Endothelial cell of umbilical vein (primary cell): ENCODE measurements around the gene CUX1. TPM values are rescaled to one million over a fixed set of nuclear protein-coding genes. Genes with fewer than 3 reads are reported as not detected.

Experiments used
- BruUV-seq: library from RNA; stranded (reverse); fragments of 400-500 nt; replicated peaks from 2 replicates; lab custom pipeline; 2021; lab: Mats Ljungman, UMichigan
- CTCF ChIA-PET: fragments of 300-600, 350-600 bp; sonication (Branson Sonifier 250); formaldehyde crosslinking; loops from one replicate; lab custom pipeline; 2021; ENCODE audit warnings: antibody characterized with exemption, inconsistent platforms; lab: Charles Lee
- POLR2A ChIA-PET: fragments of 300-600, 350-600 bp; sonication (Branson Sonifier 250); formaldehyde crosslinking; loops from one replicate; lab custom pipeline; 2021; ENCODE audit warnings: antibody characterized with exemption, inconsistent platforms; lab: Charles Lee
- DNase-seq: peaks from one replicate; pipeline ENCODE4 v3.0.0-alpha.2; 2011; ENCODE audit warnings: low read depth, low spot score
- FAIRE-seq: peaks from 2 replicates; lab custom pipeline; 2011; peaks lifted over from hg19 to GRCh38; lab: Jason Lieb, UNC
- H2AFZ ChIP-seq: 2 replicates; pipeline ENCODE4 v1.6.0; 2012; ENCODE audit warnings: low read depth, low read length, control low read depth, inconsistent platforms
- H3K27ac ChIP-seq: 2 replicates; pipeline ENCODE4 v1.5.1; 2011; ENCODE audit warnings: low read depth, mild to moderate bottlenecking, control low read depth, low read length, moderate library complexity; ENCODE audit not compliant: insufficient read depth
- H3K27me3 ChIP-seq, 2 experiments: 2 replicates each; pipeline versions ENCODE4 v1.6.0 to v1.6.1; 2011; ENCODE audit warnings: low read length in 2 of 2, mixed read lengths in 1 of 2; ENCODE audit not compliant: control insufficient read depth in 2 of 2, insufficient read depth in 2 of 2
- H3K36me3 ChIP-seq, 2 experiments: 2 replicates in 1 of 2; 3 replicates in 1 of 2; pipeline ENCODE4 v1.5.1; 2011; ENCODE audit warnings: low read length in 2 of 2, mild to moderate bottlenecking in 1 of 2, moderate library complexity in 1 of 2; ENCODE audit not compliant: control insufficient read depth in 2 of 2, insufficient read depth in 2 of 2; ENCODE audit errors: extremely low read depth in 1 of 2
- H3K4me1 ChIP-seq: 3 replicates; pipeline ENCODE4 v1.5.1; 2011; ENCODE audit warnings: mild to moderate bottlenecking, low read length; ENCODE audit not compliant: control insufficient read depth, insufficient read depth; ENCODE audit errors: extremely low read depth
- H3K4me2 ChIP-seq: 2 replicates; pipeline ENCODE4 v1.6.1; 2011; ENCODE audit warnings: low read length, control low read depth, mixed read lengths; ENCODE audit not compliant: insufficient read depth
- H3K4me3 ChIP-seq, 3 experiments: fragments of 200-600 bp in 1 of 3; sonication (generic), shearing (Covaris generic) in 1 of 3; replicated peaks in 1 of 3; 2 replicates each; pipeline ENCODE4 v1.5.1; 2011 to 2016; ENCODE audit warnings: control low read depth in 3 of 3, low read length in 3 of 3, mild to moderate bottlenecking in 2 of 3, inconsistent platforms in 1 of 3, low read depth in 1 of 3, moderate library complexity in 1 of 3; ENCODE audit not compliant: insufficient read depth in 1 of 3
- H3K79me2 ChIP-seq: 2 replicates; pipeline ENCODE4 v1.6.0; 2012; ENCODE audit warnings: low read length, inconsistent platforms; ENCODE audit not compliant: control insufficient read depth, insufficient read depth
- H3K9ac ChIP-seq: replicated peaks from 2 replicates; pipeline ENCODE3; 2011; ENCODE audit warnings: low read length, control low read depth; ENCODE audit not compliant: insufficient read depth; ENCODE audit errors: extremely low read depth
- H3K9me1 ChIP-seq: replicated peaks from 3 replicates; pipeline ENCODE4 v1.6.0; 2011; ENCODE audit warnings: mild to moderate bottlenecking, low read length; ENCODE audit not compliant: control insufficient read depth, insufficient read depth; ENCODE audit errors: extremely low read depth
- H3K9me3 ChIP-seq: replicated peaks from 2 replicates; pipeline ENCODE4 v1.5.1; 2012; ENCODE audit warnings: low read length, inconsistent platforms; ENCODE audit not compliant: control insufficient read depth, insufficient read depth
- H4K20me1 ChIP-seq: replicated peaks from 2 replicates; pipeline ENCODE3; 2011; ENCODE audit warnings: mild to moderate bottlenecking, low read length; ENCODE audit not compliant: control insufficient read depth, insufficient read depth; ENCODE audit errors: extremely low read depth
- CTCF ChIP-seq, 2 donors: IDR thresholded peaks; 1 replicate in 1 of 2; 2 replicates in 1 of 2; pipeline ENCODE4 v1.5.1; 2011; ENCODE audit warnings: low read length in 2 of 2, mild to moderate bottlenecking in 2 of 2, moderate library complexity in 2 of 2, control low read depth in 1 of 2, inconsistent platforms in 1 of 2, low read depth in 1 of 2; ENCODE audit not compliant: insufficient read depth in 1 of 2; ENCODE audit errors: extremely low read depth in 1 of 2
- EZH2 ChIP-seq: IDR thresholded peaks from 2 replicates; pipeline ENCODE4 v1.6.1; 2012; ENCODE audit warnings: borderline replicate concordance, low read depth, mild to moderate bottlenecking, moderate library complexity, low read length, inconsistent platforms; ENCODE audit not compliant: severe bottlenecking
- FOS ChIP-seq: IDR thresholded peaks from 2 replicates; pipeline ENCODE4 v1.6.1; 2011; ENCODE audit warnings: mild to moderate bottlenecking, low read length, moderate library complexity, borderline replicate concordance; ENCODE audit not compliant: insufficient read depth
- GATA2 ChIP-seq: IDR thresholded peaks from 2 replicates; pipeline ENCODE4 v1.7.0; 2011; ENCODE audit warnings: low read depth, mild to moderate bottlenecking, moderate library complexity, mixed read lengths, low read length; ENCODE audit not compliant: insufficient read length, insufficient read depth
- JUN ChIP-seq: IDR thresholded peaks from 2 replicates; pipeline ENCODE4 v1.6.1; 2011; ENCODE audit warnings: borderline replicate concordance, low read depth; ENCODE audit not compliant: insufficient read length, insufficient read depth
- MYC ChIP-seq: IDR thresholded peaks from one replicate; pipeline ENCODE4 v1.6.1; 2011; ENCODE audit warnings: mild to moderate bottlenecking, low read depth, low read length
- POLR2A ChIP-seq: IDR thresholded peaks from 2 replicates; pipeline ENCODE4 v1.6.1; 2012; ENCODE audit warnings: low read depth, mild to moderate bottlenecking, control low read depth, low read length
- POLR2AphosphoS5 ChIP-seq: IDR thresholded peaks from 2 replicates; pipeline ENCODE4 v1.6.1; 2012; ENCODE audit warnings: low read depth, mild to moderate bottlenecking, control low read depth, low read length, moderate library complexity; ENCODE audit not compliant: insufficient read depth
- dilution Hi-C: fragments of 300-500 bp; cut with MboI; formaldehyde crosslinking; loops from one replicate; pipeline ENCODE4 v1.15.0; 2019; ENCODE audit warnings: low sequenced_read_pairs; ENCODE audit not compliant: extremely low pct_ligation_motif_present
- intact Hi-C: fragments of 100-400 bp; cut with micrococcal nuclease; formaldehyde crosslinking; loops from one replicate; pipeline ENCODE4 v1.10.0; 2022
- polyA plus RNA-seq, 4 experiments: library from polyadenylated mRNA; depleted of rRNA in 3 of 4; stranded (reverse) in 3 of 4; unstranded in 1 of 4; fragments of >200 nt; gene quantifications; 2 replicates each; pipeline versions ENCODE4 v1.2.1 to v1.2.3, GENCODE V29; 2011 to 2012; ENCODE audit warnings: missing spikeins in 1 of 4
- total RNA-seq: library from RNA; stranded (reverse); gene quantifications from 2 replicates; pipeline ENCODE4 v1.2.3, GENCODE V29; 2021
- TF ChIP-seq, protein P1 (sequence below): IDR thresholded peaks from 2 replicates; pipeline ENCODE4 v1.6.1; 2011; ENCODE audit not compliant: insufficient read depth, insufficient read length

CUX1 gene
- total and polyA plus RNA-seq, 2 donors (not counting 3 experiments of a cell fraction or from before 2014, with no cell fraction given), result 13.8 to 49.8 TPM

DNA sequence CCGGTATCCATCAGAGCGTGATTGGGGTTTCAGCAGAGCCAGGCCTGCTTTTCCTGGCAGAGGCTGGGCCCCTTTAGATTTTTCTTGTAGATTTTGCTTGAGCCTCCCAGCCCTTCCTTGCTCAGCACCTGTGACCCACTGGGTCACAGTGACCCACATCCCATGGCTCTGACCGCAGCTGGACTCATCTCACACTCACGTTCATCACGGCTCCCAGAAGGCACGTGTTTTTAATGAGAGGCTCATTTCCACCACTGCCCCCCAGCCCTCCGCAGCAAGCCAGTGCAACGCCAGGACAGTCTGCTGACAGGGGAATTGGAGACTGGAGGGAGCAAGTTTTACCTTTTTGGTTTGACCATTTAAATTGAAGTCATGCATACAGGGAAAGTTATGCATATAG lies 155.7 kb downstream of the CUX1 start:
- BruUV-seq, result no TSS peak
- dilution Hi-C loops, result no loop called here
- FAIRE-seq (no peak), DNase-seq (no peak)
- Histone ChIP-seq H4K20me1 (no peaks in the 10 kb centered on the region), H3K4me1 (peaks cover 2% of the 10 kb centered on the region), H3K4me3 (no peak overlapping the region), H3K79me2 (no peaks in the 10 kb centered on the region), H3K4me2 (no peak overlapping the region), H2AFZ (no peak overlapping the region), H3K9me1 (no peaks in the 10 kb centered on the region), H3K36me3 (no peaks in the 10 kb centered on the region), H3K9me3 (no peaks in the 10 kb centered on the region), H3K27me3 (no peaks in the 10 kb centered on the region), H3K9ac (no peak overlapping the region), H3K27ac (no peak overlapping the region)
- ChIA-PET POLR2A (no interaction called here), CTCF (no interaction called here)
- intact Hi-C loops, result no loop called here
- TF ChIP-seq POLR2AphosphoS5 (no peak), MYC (no peak), POLR2A (no peak), GATA2 (no peak), JUN (no peak)

DNA sequence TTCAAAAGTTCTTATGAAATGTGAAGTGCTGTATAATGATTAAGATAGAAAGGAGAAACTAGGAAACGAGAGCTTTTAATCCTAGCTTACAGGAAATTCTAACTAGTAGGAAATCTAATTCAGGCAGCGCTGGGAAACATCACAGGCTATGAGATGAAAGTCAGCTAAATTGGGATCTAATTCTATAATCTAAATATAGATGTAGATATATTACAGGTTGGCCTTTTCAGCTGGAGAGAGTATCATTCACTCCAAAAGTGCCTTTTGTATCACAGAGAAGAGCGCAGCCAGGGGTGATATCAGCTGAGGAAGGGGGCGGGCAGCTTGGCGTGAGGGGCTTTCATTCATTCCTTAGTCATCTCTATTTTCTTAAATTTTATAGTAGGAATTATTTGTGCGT lies 157.0 kb downstream of the CUX1 start:
- H3K9me3 ChIP-seq, result no peaks in the 10 kb centered on the region
- no peaks in the 10 kb centered on the region for H3K27me3 ChIP-seq
- BruUV-seq, result no TSS peak
- no peak overlapping the region for H3K4me2 ChIP-seq
- FAIRE-seq (no peak), DNase-seq (no peak)
- no peaks in the 10 kb centered on the region for H3K9me1 ChIP-seq
- H3K4me1 ChIP-seq, result peaks cover 2% of the 10 kb centered on the region
- no peak overlapping the region for H3K27ac ChIP-seq
- H3K9ac ChIP-seq, result no peak overlapping the region
- dilution Hi-C loops (no loop called here), intact Hi-C loops (no loop called here)
- CTCF ChIA-PET, result no interaction called here
- no peak for TF ChIP-seq CTCF (IDR thresholded peaks at IDR 0.05; ENCODE audit: extremely low read depth in 1 of 2, insufficient read depth in 1 of 2, low read depth in 1 of 2, low read length in 2 of 2)
- TF ChIP-seq POLR2A, result no peak
- TF ChIP-seq POLR2AphosphoS5, result no peak
- no peak for TF ChIP-seq EZH2
- no peak for TF ChIP-seq GATA2
- TF ChIP-seq MYC, result no peak
- TF ChIP-seq, protein P1, sequence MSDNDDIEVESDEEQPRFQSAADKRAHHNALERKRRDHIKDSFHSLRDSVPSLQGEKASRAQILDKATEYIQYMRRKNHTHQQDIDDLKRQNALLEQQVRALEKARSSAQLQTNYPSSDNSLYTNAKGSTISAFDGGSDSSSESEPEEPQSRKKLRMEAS, result no peak
- TF ChIP-seq JUN, result no peak
- TF ChIP-seq FOS, result no peak
- H2AFZ ChIP-seq, result no peak overlapping the region
- no peaks in the 10 kb centered on the region for H3K36me3 ChIP-seq
- no peaks in the 10 kb centered on the region for H4K20me1 ChIP-seq
- no peaks in the 10 kb centered on the region for H3K79me2 ChIP-seq
- H3K4me3 ChIP-seq, result no peak overlapping the region
- POLR2A ChIA-PET, result no interaction called here
